ENCODE measurements around the gene CD84.

GRCh38 chr1:160606611-160607010 lies 27.3 kb upstream of the CD84 start:
- TF ChIP-seq CTCF (IDR thresholded peaks at IDR 0.05) (no peak), POLR2A (IDR thresholded peaks at IDR 0.05) (no peak)
